ENCODE results near the gene SNAPIN. TPM values are rescaled to one million over a fixed set of nuclear protein-coding genes. Genes with fewer than 3 reads are reported as not detected.

The SNAPIN gene
- total RNA-seq (2022; extraction: Qiagen RNA extraction; ENCODE audit: low read depth) = 53.6 to 58.0 TPM (median 56.5 TPM) in 5 replicates

GRCh38 chr1:153658400-153659174 is at the start of gene SNAPIN:
Gene SNAPIN (plus strand): TSS chr1:153658703. CDS start chr1:153658744, 41 bp downstream.

GRCh38 chr1:153612755-153613331 is 45.7 kb upstream of the SNAPIN start, which contains the start of gene S100A16:
Gene S100A16 (minus strand): TSS chr1:153613137. CDS start chr1:153608151, 4,986 bp downstream.

GRCh38 chr1:153616144-153616916 is 42.2 kb upstream of the SNAPIN start, which contains the start of gene S100A14:
Gene S100A14 (minus strand): TSS chr1:153616325. CDS start chr1:153615858, 467 bp downstream.

GRCh38 chr1:153626904-153627714 is 31.4 kb upstream of the SNAPIN start, which contains the start of gene S100A13:
Gene S100A13 (minus strand): TSS chr1:153627505. CDS start chr1:153626472, 1,033 bp downstream.

GRCh38 chr1:153627715-153628626 is 30.5 kb upstream of the SNAPIN start, which contains the start of gene S100A1:
Gene S100A1 (plus strand): TSS chr1:153628434. CDS start chr1:153630522, 2,088 bp downstream.

GRCh38 chr1:153633754-153634665 is 24.5 kb upstream of the SNAPIN start, which contains the start of gene CHTOP:
Gene CHTOP (plus strand): TSS chr1:153634066. CDS start chr1:153636589, 2,523 bp downstream.

GRCh38 chr1:153670859-153671627 is 12.5 kb downstream of the SNAPIN start, which contains the start of gene ILF2:
Gene ILF2 (minus strand): TSS chr1:153670993. CDS start chr1:153670922, 71 bp downstream.

GRCh38 chr1:153678519-153679336 is 20.2 kb downstream of the SNAPIN start, which contains the start of gene NPR1:
Gene NPR1 (plus strand): TSS chr1:153678688. CDS start chr1:153679109, 421 bp downstream.

Other genes with a start within 250 kb of the SNAPIN start
- gene S100A7A, start 242.2 kb upstream of the SNAPIN start, total RNA-seq (2022; extraction: Qiagen RNA extraction; ENCODE audit: low read depth) = not detected in 5 replicates
- not detected in 5 replicates for gene S100A7, start 198.1 kb upstream of the SNAPIN start, total RNA-seq (2022; extraction: Qiagen RNA extraction; ENCODE audit: low read depth)
- 3,152 to 3,428 TPM (median 3,355 TPM) in 5 replicates for gene S100A6, start 122.7 kb upstream of the SNAPIN start, total RNA-seq (2022; extraction: Qiagen RNA extraction; ENCODE audit: low read depth)
- 0.52 to 0.90 TPM (median 0.69 TPM) in 4 of 5 replicates, not detected in the other for gene S100A5, start 117.8 kb upstream of the SNAPIN start, total RNA-seq (2022; extraction: Qiagen RNA extraction; ENCODE audit: low read depth)
- 1,502 to 1,789 TPM (median 1,685 TPM) in 5 replicates for gene S100A4, start 112.9 kb upstream of the SNAPIN start, total RNA-seq (2022; extraction: Qiagen RNA extraction; ENCODE audit: low read depth)
- gene S100A3, start 109.4 kb upstream of the SNAPIN start, total RNA-seq (2022; extraction: Qiagen RNA extraction; ENCODE audit: low read depth) = 79.7 to 94.4 TPM (median 93.6 TPM) in 5 replicates
- gene S100A2, start 92.9 kb upstream of the SNAPIN start, total RNA-seq (2022; extraction: Qiagen RNA extraction; ENCODE audit: low read depth) = 16.8 to 29.9 TPM (median 23.4 TPM) in 5 replicates
- gene S100A16, start 45.6 kb upstream of the SNAPIN start, total RNA-seq (2022; extraction: Qiagen RNA extraction; ENCODE audit: low read depth) = 441 to 483 TPM (median 469 TPM) in 5 replicates
- 0.30 to 0.74 TPM (median 0.60 TPM) in 5 replicates for gene S100A14, start 42.4 kb upstream of the SNAPIN start, total RNA-seq (2022; extraction: Qiagen RNA extraction; ENCODE audit: low read depth)
- 154 to 169 TPM (median 160 TPM) in 5 replicates for gene S100A13, start 31.2 kb upstream of the SNAPIN start, total RNA-seq (2022; extraction: Qiagen RNA extraction; ENCODE audit: low read depth)
- gene S100A1, start 30.3 kb upstream of the SNAPIN start, total RNA-seq (2022; extraction: Qiagen RNA extraction; ENCODE audit: low read depth) = 0.15 to 0.83 TPM (median 0.47 TPM) in 5 replicates
- 72.8 to 90.3 TPM (median 76.0 TPM) in 5 replicates for gene CHTOP, start 24.6 kb upstream of the SNAPIN start, total RNA-seq (2022; extraction: Qiagen RNA extraction; ENCODE audit: low read depth)
- 268 to 316 TPM (median 275 TPM) in 5 replicates for gene ILF2, start 12.3 kb downstream of the SNAPIN start, total RNA-seq (2022; extraction: Qiagen RNA extraction; ENCODE audit: low read depth)
- gene NPR1, start 20.0 kb downstream of the SNAPIN start, total RNA-seq (2022; extraction: Qiagen RNA extraction; ENCODE audit: low read depth) = 0.95 to 1.3 TPM (median 1.1 TPM) in 5 replicates
- 12.0 to 23.1 TPM (median 21.7 TPM) in 5 replicates for gene INTS3, start 69.3 kb downstream of the SNAPIN start, total RNA-seq (2022; extraction: Qiagen RNA extraction; ENCODE audit: low read depth)
- 1.1 to 2.0 TPM (median 1.4 TPM) in 5 replicates for gene SLC27A3, start 116.7 kb downstream of the SNAPIN start, total RNA-seq (2022; extraction: Qiagen RNA extraction; ENCODE audit: low read depth)

Data from A549 treated with DMSO at 1 μM for 4 hours (cell line).